Measurements from ENCODE around the gene LRMDA.

DNA sequence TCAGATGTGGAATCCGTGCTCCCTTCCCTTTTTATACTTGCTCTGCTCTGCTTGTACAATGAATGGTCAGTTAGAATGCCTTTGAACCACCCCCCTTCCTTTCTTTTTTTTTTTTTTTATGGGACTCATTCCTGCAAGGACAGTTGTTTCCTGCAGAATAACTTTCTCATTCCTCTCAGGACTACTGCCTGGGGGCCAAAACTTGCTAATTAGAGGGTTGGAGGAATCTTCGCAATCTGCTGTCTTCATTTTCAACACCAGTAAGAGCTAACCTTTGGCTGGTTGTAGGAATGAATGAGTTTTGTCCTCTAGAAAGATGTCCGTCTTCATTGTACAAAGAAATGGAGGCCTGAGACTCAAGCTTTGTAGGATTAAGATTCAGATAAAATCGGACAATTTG, 868.1 kb downstream of the LRMDA start:
- TF ChIP-seq, protein P1, sequence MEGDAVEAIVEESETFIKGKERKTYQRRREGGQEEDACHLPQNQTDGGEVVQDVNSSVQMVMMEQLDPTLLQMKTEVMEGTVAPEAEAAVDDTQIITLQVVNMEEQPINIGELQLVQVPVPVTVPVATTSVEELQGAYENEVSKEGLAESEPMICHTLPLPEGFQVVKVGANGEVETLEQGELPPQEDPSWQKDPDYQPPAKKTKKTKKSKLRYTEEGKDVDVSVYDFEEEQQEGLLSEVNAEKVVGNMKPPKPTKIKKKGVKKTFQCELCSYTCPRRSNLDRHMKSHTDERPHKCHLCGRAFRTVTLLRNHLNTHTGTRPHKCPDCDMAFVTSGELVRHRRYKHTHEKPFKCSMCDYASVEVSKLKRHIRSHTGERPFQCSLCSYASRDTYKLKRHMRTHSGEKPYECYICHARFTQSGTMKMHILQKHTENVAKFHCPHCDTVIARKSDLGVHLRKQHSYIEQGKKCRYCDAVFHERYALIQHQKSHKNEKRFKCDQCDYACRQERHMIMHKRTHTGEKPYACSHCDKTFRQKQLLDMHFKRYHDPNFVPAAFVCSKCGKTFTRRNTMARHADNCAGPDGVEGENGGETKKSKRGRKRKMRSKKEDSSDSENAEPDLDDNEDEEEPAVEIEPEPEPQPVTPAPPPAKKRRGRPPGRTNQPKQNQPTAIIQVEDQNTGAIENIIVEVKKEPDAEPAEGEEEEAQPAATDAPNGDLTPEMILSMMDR (IDR thresholded peaks at IDR 0.05; ENCODE audit: insufficient read depth, low read length, poor library complexity, severe bottlenecking): no peak
- no peak for TF ChIP-seq EZH2phosphoT487 (conservative IDR thresholded peaks at IDR 0.05; ENCODE audit: low read length)

Measured in SU-DHL-6 (cell line).